NCI-H526 (cell line): ENCODE data around the gene TNFRSF8.

Experiments used
- DNase-seq, 2 experiments: peaks; one replicate each; lab custom pipeline; 2025; lab: John Stamatoyannopoulos, UW

TNFRSF8 gene

GRCh38 chr1:12142891-12143630 is 80.0 kb downstream of the TNFRSF8 start:
- DNase-seq: no peak

DNA sequence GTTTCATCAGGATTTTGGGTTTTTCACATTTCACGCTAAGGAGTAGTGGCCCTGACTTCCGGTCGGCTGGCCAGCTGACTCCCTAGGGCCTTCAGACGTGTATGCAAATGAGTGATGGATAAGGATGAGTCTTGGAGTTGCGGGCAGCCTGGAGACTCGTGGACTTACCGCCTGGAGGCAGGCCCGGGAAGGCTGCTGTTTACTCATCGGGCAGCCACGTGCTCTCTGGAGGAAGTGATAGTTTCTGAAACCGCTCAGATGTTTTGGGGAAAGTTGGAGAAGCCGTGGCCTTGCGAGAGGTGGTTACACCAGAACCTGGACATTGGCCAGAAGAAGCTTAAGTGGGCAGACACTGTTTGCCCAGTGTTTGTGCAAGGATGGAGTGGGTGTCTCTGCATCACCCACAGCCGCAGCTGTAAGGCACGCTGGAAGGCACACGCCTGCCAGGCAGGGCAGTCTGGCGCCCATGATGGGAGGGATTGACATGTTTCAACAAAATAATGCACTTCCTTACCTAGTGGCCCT is 80.6 kb downstream of the TNFRSF8 start:
- no peak for DNase-seq

- DNase-seq: no peak
These were observed 81.1 kb downstream of the TNFRSF8 start for GRCh38 chr1:12144236-12144635.

- no peak for DNase-seq
These were observed 81.9 kb downstream of the TNFRSF8 start for GRCh38 chr1:12144969-12145368.

GRCh38 chr1:12145616-12146342 is 82.7 kb downstream of the TNFRSF8 start:
- no peak for DNase-seq

GRCh38 chr1:12146343-12147112 is 83.4 kb downstream of the TNFRSF8 start:
- DNase-seq: no peak

GRCh38 chr1:12147201-12147701 is 84.1 kb downstream of the TNFRSF8 start:
- no peak for DNase-seq

GRCh38 chr1:12148160-12148957 is 85.3 kb downstream of the TNFRSF8 start:
- no peak for DNase-seq

DNA sequence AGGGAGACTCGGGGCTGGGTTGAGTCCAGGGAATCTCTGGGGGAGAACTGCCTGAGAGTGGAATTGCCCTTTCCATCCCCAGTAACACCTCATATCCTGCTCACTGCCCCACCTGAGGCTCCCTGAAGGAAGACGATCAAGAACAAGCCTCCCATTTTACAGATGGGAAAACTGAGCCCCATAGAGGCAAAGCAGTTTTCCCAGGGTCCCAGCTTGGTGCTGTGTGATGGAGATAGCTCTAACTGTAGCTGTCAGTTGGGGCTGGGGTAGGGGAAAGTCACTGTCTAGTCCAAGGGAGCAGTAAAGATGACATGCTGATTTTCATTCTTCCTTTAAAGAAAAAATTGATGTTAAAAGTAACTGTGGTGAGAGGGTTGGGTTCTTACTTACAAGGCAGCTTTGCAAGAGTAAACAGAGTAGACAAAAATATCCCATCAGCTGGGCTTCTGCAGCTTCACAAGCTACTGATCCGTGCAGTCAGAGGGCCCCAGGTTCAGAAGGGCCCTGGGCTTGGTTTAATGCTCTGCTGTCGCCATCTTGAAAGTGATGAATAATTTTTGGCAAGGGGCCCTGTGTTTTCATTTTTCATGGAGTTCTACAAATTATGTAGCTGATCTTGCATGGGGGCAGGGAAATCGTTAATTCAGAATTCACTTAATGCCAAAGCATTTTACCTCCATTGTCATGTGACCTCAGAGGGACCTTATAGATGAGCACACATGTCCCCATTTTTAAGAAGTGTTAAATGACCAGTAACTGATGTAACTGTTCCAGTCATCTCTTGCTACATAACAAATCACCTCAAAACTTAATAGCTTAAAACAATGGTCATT is 86.1 kb downstream of the TNFRSF8 start:
- DNase-seq: no peak

GRCh38 chr1:12149791-12150175 is 86.7 kb downstream of the TNFRSF8 start:
- no peak for DNase-seq

GRCh38 chr1:12150456-12151200 is 87.5 kb downstream of the TNFRSF8 start:
- no peak for DNase-seq

GRCh38 chr1:12151465-12151864 is 88.4 kb downstream of the TNFRSF8 start:
- no peak for DNase-seq

- no peak for DNase-seq
These were observed 89.2 kb downstream of the TNFRSF8 start for GRCh38 chr1:12152113-12152891.

- DNase-seq: no peak
These were observed 90.2 kb downstream of the TNFRSF8 start for GRCh38 chr1:12153181-12153785.

GRCh38 chr1:12155328-12155727 is 92.2 kb downstream of the TNFRSF8 start:
- DNase-seq: no peak

DNA sequence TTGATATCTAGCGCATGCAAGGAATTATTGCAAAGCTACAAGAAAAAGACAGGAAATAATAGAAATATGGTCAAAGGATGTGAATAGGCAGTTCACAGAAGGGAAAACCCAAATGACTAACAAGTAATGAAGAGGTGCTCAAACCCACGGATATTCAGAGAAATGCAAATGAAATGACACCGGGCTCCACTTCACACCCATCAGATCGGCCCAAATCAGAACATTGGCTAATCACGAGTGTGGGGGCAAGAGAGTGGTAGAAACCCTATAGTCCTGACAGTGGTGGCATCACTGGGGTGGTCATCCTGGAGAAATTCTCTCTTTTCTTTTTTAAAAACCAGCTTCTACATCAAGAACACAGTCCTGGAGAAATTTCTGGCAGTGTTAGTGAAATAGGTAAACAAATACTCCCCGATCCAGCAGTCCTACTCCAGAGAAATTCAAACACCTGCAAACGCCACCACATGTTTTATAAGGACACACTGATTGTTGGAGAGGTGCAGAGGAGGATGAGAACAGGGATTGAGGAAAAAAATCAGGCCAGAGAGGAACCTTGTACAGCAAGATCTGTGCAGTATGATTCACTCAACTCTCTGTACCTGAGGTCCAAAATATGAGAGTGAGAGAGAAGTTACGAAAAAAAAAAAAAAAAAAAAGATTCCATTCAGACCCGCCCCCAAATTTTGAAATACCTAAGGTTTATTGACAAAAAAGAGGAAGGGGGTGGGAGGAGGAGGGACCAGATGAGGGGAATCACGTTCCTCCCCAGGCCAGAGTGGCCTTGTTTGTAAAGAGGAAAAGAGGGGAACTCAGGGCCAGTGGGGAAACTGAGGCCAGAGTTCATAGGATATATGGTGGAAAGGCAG is 94.5 kb downstream of the TNFRSF8 start:
- no peak for DNase-seq

- no peak for DNase-seq
These were observed 95.4 kb downstream of the TNFRSF8 start for GRCh38 chr1:12158357-12159092.
